ENCODE measurements around the gene ARHGAP1. TPM values are rescaled to one million over a fixed set of nuclear protein-coding genes. Genes with fewer than 3 reads are reported as not detected.
A peak's percentile ranks its signal among the peaks of the same experiment; 100 is the strongest.

ARHGAP1 gene
- total RNA-seq, 1 experiment from 2014 or later: 53.0 TPM

DNA sequence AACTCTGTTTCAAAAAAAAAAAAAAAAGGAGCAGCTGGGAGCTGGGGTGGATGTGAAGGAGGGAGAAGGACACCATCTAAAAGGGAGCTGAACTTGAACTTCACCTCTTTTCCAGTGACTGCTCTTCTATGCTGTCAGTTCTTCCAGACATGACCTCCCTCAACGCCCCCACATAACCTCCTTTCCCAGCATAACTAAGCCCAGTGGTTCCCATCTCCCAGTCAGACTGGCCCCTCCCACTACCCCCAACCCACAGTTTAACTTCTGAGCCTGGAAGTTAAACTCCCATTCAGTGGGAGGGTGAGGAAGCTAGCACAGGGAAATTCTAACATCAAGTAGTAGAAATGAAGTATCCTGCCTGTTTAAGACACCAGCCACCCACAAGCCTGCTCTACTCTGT is 1.8 kb downstream of the ARHGAP1 start:
- CTCF ChIA-PET: no interaction called here

DNA sequence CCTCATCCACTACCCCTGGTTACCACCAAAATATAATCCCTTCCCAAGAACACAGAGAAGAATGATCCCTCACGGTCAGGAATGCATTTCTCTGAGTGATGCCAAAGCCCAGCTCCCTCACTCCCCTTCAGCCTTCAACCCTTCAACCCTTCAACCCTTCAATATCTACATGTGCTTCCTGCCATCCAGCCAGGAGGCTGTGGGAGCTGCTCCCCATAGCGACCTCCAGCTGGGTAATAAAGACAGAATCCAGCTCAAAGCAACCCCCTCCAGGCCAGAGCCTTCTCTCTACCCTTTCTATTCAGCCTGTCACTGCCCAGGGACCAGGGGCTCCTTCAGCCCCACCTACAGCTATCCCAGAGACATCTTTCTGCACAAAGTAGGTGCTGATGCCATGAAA is 2.7 kb downstream of the ARHGAP1 start:
- H3K36me3 Mint-ChIP-seq: peaks cover 12% of the 10 kb centered on the region
- DNase-seq (ENCODE audit: low spot score) (no peak), ATAC-seq (no peak)
- H3K4me3 Mint-ChIP-seq: no peak overlapping the region
- ChIA-PET CTCF (interaction anchor here (1.4 kb wide), 1 partner anchor 309 kb away, joined by 3 read pairs; no protein-coding TSS in a partner anchor), POLR2A (interaction anchor here (0.7 kb wide), 1 partner anchor 23 kb away, joined by 3 read pairs; no protein-coding TSS in a partner anchor)
- H3K27me3 Mint-ChIP-seq (ENCODE audit: low read depth): no peaks in the 10 kb centered on the region
- no peaks in the 10 kb centered on the region for H3K9me3 Mint-ChIP-seq
- H3K4me1 Mint-ChIP-seq: peaks cover 11% of the 10 kb centered on the region
- H3K27ac Mint-ChIP-seq: peak overlapping the region; percentile 58; the same call in 1 of the 2 replicates
- no peak for TF ChIP-seq ELF4 (CRISPR knock-in tag; IDR thresholded peaks at IDR 0.05; ENCODE audit: low read depth)
- TF ChIP-seq, protein P1, sequence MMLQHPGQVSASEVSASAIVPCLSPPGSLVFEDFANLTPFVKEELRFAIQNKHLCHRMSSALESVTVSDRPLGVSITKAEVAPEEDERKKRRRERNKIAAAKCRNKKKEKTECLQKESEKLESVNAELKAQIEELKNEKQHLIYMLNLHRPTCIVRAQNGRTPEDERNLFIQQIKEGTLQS (CRISPR knock-in tag; conservative IDR thresholded peaks at IDR 0.05): no peak
- TF ChIP-seq, protein P2, sequence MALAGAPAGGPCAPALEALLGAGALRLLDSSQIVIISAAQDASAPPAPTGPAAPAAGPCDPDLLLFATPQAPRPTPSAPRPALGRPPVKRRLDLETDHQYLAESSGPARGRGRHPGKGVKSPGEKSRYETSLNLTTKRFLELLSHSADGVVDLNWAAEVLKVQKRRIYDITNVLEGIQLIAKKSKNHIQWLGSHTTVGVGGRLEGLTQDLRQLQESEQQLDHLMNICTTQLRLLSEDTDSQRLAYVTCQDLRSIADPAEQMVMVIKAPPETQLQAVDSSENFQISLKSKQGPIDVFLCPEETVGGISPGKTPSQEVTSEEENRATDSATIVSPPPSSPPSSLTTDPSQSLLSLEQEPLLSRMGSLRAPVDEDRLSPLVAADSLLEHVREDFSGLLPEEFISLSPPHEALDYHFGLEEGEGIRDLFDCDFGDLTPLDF (CRISPR knock-in tag; IDR thresholded peaks at IDR 0.05): no peak
- TF ChIP-seq RELA (CRISPR knock-in tag; IDR thresholded peaks at IDR 0.05; ENCODE audit: borderline replicate concordance): no peak
- TF ChIP-seq ESRRA (CRISPR knock-in tag; IDR thresholded peaks at IDR 0.05; ENCODE audit: borderline replicate concordance): no peak
- no peak for TF ChIP-seq SMAD3 (CRISPR knock-in tag; IDR thresholded peaks at IDR 0.05; ENCODE audit: borderline replicate concordance)
- TF ChIP-seq, protein P3, sequence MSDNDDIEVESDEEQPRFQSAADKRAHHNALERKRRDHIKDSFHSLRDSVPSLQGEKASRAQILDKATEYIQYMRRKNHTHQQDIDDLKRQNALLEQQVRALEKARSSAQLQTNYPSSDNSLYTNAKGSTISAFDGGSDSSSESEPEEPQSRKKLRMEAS (CRISPR knock-in tag; IDR thresholded peaks at IDR 0.05): no peak
- TF ChIP-seq, protein P4, sequence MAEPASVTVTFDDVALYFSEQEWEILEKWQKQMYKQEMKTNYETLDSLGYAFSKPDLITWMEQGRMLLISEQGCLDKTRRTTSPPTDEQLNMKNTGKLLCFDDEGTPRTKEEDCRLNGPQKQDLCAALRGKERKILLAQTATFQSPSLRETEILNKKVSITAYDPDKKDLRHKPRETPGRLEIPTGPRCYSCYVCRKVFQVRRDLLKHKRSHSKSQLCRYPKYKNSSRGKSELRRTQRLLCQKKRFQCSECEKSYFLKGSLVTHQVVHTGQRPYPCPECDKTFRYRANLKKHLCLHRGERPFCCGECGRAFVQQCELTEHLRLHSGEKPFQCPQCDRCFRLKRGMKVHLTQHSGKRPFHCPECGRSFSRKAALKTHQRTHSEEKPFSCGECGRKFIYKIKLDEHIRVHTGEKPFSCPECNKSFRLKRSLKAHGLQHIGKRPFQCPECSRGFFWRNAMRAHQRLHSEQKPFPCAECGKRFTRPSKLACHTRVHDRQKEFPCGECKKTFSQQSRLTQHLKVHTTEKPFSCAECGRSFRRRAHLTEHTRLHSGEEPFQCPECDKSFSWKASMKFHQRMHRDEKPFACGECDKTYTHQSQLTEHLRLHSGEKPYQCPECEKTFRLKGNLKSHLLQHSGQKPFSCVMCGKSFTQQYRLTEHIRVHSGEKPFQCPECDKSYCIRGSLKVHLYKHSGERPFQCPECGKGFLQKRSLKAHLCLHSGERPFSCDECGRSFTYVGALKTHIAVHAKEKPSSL (CRISPR knock-in tag; conservative IDR thresholded peaks at IDR 0.05): no peak
- TF ChIP-seq, protein P5, sequence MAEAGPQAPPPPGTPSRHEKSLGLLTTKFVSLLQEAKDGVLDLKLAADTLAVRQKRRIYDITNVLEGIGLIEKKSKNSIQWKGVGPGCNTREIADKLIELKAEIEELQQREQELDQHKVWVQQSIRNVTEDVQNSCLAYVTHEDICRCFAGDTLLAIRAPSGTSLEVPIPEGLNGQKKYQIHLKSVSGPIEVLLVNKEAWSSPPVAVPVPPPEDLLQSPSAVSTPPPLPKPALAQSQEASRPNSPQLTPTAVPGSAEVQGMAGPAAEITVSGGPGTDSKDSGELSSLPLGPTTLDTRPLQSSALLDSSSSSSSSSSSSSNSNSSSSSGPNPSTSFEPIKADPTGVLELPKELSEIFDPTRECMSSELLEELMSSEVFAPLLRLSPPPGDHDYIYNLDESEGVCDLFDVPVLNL (CRISPR knock-in tag; IDR thresholded peaks at IDR 0.05; ENCODE audit: borderline replicate concordance, low read depth): no peak
- TF ChIP-seq, protein P6, sequence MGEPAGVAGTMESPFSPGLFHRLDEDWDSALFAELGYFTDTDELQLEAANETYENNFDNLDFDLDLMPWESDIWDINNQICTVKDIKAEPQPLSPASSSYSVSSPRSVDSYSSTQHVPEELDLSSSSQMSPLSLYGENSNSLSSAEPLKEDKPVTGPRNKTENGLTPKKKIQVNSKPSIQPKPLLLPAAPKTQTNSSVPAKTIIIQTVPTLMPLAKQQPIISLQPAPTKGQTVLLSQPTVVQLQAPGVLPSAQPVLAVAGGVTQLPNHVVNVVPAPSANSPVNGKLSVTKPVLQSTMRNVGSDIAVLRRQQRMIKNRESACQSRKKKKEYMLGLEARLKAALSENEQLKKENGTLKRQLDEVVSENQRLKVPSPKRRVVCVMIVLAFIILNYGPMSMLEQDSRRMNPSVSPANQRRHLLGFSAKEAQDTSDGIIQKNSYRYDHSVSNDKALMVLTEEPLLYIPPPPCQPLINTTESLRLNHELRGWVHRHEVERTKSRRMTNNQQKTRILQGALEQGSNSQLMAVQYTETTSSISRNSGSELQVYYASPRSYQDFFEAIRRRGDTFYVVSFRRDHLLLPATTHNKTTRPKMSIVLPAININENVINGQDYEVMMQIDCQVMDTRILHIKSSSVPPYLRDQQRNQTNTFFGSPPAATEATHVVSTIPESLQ (CRISPR knock-in tag; IDR thresholded peaks at IDR 0.05): no peak

More for the DNA sequence above, 1.8 kb downstream of the ARHGAP1 start:
- H3K9me3 Mint-ChIP-seq: no peaks in the 10 kb centered on the region
- ATAC-seq: no peak
- TF ChIP-seq, protein P7, sequence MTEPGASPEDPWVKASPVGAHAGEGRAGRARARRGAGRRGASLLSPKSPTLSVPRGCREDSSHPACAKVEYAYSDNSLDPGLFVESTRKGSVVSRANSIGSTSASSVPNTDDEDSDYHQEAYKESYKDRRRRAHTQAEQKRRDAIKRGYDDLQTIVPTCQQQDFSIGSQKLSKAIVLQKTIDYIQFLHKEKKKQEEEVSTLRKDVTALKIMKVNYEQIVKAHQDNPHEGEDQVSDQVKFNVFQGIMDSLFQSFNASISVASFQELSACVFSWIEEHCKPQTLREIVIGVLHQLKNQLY (CRISPR knock-in tag; IDR thresholded peaks at IDR 0.05): no peak
- no peak for TF ChIP-seq ESRRA (CRISPR knock-in tag; IDR thresholded peaks at IDR 0.05; ENCODE audit: borderline replicate concordance)
- TF ChIP-seq, protein P8, sequence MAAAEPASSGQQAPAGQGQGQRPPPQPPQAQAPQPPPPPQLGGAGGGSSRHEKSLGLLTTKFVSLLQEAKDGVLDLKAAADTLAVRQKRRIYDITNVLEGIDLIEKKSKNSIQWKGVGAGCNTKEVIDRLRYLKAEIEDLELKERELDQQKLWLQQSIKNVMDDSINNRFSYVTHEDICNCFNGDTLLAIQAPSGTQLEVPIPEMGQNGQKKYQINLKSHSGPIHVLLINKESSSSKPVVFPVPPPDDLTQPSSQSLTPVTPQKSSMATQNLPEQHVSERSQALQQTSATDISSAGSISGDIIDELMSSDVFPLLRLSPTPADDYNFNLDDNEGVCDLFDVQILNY (CRISPR knock-in tag; IDR thresholded peaks at IDR 0.05): no peak
- TF ChIP-seq GABPB1 (CRISPR knock-in tag; IDR thresholded peaks at IDR 0.05): no peak
- TF ChIP-seq, protein P9, sequence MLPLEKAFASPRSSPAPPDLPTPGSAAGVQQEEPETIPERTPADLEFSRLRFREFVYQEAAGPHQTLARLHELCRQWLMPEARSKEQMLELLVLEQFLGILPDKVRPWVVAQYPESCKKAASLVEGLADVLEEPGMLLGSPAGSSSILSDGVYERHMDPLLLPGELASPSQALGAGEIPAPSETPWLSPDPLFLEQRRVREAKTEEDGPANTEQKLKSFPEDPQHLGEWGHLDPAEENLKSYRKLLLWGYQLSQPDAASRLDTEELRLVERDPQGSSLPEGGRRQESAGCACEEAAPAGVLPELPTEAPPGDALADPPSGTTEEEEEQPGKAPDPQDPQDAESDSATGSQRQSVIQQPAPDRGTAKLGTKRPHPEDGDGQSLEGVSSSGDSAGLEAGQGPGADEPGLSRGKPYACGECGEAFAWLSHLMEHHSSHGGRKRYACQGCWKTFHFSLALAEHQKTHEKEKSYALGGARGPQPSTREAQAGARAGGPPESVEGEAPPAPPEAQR (CRISPR knock-in tag; IDR thresholded peaks at IDR 0.05): no peak
- no peak for TF ChIP-seq NFE2L1 (CRISPR knock-in tag; IDR thresholded peaks at IDR 0.05)
- POLR2A ChIA-PET: no interaction called here
- peaks cover 20% of the 10 kb centered on the region for H3K36me3 Mint-ChIP-seq
- no peak overlapping the region for H3K4me3 Mint-ChIP-seq
- DNase-seq (ENCODE audit: low spot score): no peak
- H3K27me3 Mint-ChIP-seq (ENCODE audit: low read depth): no peaks in the 10 kb centered on the region
- H3K4me1 Mint-ChIP-seq: peaks cover 11% of the 10 kb centered on the region
- H3K27ac Mint-ChIP-seq: peak overlapping the region; percentile 53; the same call in 1 of the 2 replicates
